Measurements from ENCODE around the gene PRKCD.

PRKCD gene

DNA sequence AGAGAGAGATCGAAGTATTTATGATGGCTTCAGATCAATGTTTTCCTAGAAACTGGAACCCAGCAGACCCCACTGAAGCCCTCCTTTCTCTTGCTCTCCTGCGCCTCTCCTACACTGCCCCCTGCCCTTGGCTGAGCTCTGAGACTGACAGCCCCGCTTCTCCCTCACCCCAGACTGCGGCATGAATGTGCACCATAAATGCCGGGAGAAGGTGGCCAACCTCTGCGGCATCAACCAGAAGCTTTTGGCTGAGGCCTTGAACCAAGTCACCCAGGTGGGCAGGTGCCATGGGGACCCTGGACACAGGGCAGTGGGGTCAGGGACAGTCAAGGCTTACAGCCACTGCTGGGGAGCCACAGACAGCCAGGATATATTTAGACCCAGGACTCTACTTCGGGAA, 23.7 kb downstream of the PRKCD start:
- no peaks in the 10 kb centered on the region for H3K27me3 ChIP-seq (replicated peaks; ENCODE audit: control insufficient read depth, insufficient read depth, low read length)
- DNase-seq (ENCODE audit: extremely low read depth, insufficient read length), result no peak
- TF ChIP-seq, protein P1, sequence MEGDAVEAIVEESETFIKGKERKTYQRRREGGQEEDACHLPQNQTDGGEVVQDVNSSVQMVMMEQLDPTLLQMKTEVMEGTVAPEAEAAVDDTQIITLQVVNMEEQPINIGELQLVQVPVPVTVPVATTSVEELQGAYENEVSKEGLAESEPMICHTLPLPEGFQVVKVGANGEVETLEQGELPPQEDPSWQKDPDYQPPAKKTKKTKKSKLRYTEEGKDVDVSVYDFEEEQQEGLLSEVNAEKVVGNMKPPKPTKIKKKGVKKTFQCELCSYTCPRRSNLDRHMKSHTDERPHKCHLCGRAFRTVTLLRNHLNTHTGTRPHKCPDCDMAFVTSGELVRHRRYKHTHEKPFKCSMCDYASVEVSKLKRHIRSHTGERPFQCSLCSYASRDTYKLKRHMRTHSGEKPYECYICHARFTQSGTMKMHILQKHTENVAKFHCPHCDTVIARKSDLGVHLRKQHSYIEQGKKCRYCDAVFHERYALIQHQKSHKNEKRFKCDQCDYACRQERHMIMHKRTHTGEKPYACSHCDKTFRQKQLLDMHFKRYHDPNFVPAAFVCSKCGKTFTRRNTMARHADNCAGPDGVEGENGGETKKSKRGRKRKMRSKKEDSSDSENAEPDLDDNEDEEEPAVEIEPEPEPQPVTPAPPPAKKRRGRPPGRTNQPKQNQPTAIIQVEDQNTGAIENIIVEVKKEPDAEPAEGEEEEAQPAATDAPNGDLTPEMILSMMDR (IDR thresholded peaks at IDR 0.05; ENCODE audit: insufficient read depth, low read length, poor library complexity, severe bottlenecking), result no peak
- peaks cover 54% of the 10 kb centered on the region for H3K36me3 ChIP-seq (ENCODE audit: control insufficient read depth, insufficient read depth, low read length)
- no peak overlapping the region for H3K4me3 ChIP-seq (replicated peaks; ENCODE audit: low read depth, low read length)

- TF ChIP-seq, protein P1 (IDR thresholded peaks at IDR 0.05; ENCODE audit: insufficient read depth, low read length, poor library complexity, severe bottlenecking), result no peak
- H3K4me3 ChIP-seq (replicated peaks; ENCODE audit: low read depth, low read length), result no peak overlapping the region
- H3K36me3 ChIP-seq (ENCODE audit: control insufficient read depth, insufficient read depth, low read length), result peaks cover 50% of the 10 kb centered on the region
- no peaks in the 10 kb centered on the region for H3K27me3 ChIP-seq (replicated peaks; ENCODE audit: control insufficient read depth, insufficient read depth, low read length)
- DNase-seq (ENCODE audit: extremely low read depth, insufficient read length), result no peak
Observed at GRCh38 chr3:53185761-53186465, 24.9 kb downstream of the PRKCD start.

DNA sequence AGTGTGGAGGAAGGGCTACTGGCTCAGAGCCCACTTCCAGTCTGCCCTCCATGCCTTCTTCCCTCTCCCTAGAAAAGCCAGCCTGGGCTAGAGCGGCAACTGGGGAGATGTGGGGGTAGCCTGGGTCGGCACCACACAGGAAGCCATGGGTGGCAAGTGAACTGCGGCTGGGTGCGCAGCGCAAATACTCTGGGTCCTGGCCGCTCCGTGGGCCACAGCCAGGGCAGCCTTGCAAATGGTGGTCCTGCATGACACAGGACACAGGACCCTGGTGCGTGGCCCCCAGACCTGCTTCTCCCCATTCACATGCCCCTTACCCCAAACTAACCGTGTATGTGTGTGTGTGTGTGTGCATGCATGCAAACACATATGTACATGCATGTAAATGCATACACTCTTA, 25.7 kb downstream of the PRKCD start:
- Histone ChIP-seq H3K36me3 (ENCODE audit: control insufficient read depth, insufficient read depth, low read length) (peaks cover 45% of the 10 kb centered on the region), H3K27me3 (replicated peaks; ENCODE audit: control insufficient read depth, insufficient read depth, low read length) (no peaks in the 10 kb centered on the region), H3K4me3 (replicated peaks; ENCODE audit: low read depth, low read length) (no peak overlapping the region)
- DNase-seq (ENCODE audit: extremely low read depth, insufficient read length), result no peak
- TF ChIP-seq, protein P1 (IDR thresholded peaks at IDR 0.05; ENCODE audit: insufficient read depth, low read length, poor library complexity, severe bottlenecking), result no peak

DNA sequence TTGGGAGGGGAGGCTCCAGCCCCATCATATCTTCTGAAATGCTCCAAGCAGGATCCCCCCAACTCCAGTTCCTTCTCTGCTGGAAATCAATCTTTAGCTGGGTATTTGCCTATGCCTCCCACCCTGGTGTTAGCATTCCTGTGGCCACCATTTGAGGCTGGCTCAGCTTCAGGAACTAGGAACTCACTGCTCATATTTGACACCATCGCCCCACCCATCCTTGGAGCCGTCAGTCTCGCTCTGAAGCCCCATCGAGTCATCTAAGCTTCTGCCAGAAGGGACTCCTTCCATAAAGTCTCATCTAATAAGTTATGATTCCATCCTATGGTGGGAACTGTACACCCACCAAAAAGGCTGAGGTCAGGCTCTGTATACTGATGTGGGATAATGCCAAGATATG, 26.4 kb downstream of the PRKCD start:
- Histone ChIP-seq H3K4me3 (replicated peaks; ENCODE audit: low read depth, low read length) (no peak overlapping the region), H3K36me3 (ENCODE audit: control insufficient read depth, insufficient read depth, low read length) (peaks cover 47% of the 10 kb centered on the region), H3K27me3 (replicated peaks; ENCODE audit: control insufficient read depth, insufficient read depth, low read length) (no peaks in the 10 kb centered on the region)
- DNase-seq (ENCODE audit: extremely low read depth, insufficient read length), result no peak
- TF ChIP-seq, protein P1 (IDR thresholded peaks at IDR 0.05; ENCODE audit: insufficient read depth, low read length, poor library complexity, severe bottlenecking), result no peak

GRCh38 chr3:53188136-53188685, 27.2 kb downstream of the PRKCD start:
- peaks cover 47% of the 10 kb centered on the region for H3K36me3 ChIP-seq (ENCODE audit: control insufficient read depth, insufficient read depth, low read length)
- TF ChIP-seq, protein P1 (IDR thresholded peaks at IDR 0.05; ENCODE audit: insufficient read depth, low read length, poor library complexity, severe bottlenecking), result no peak
- no peaks in the 10 kb centered on the region for H3K27me3 ChIP-seq (replicated peaks; ENCODE audit: control insufficient read depth, insufficient read depth, low read length)
- H3K4me3 ChIP-seq (replicated peaks; ENCODE audit: low read depth, low read length), result no peak overlapping the region
- DNase-seq (ENCODE audit: extremely low read depth, insufficient read length), result no peak

Data from GM06990 (cell line).